ENCODE results near the gene TPM1.

DNA sequence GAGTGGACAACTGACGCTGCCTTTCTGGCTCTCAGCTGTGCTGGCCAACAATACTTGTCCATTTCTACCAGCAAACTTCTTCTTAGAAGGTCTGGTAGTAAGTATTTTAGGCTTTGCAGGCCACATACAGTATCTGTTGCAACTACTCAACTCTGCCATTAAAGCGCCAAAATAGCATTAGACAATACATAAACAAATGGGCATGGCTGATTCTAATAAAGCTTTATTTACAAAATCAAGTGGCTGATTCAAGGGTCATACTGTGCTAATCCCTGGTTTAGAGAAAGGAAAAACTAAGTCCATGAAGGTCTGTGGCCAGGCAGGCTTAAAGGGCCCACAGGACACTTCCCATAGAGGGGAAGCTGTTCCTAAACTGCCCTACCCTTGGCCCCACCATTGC is 26.3 kb upstream of the TPM1 start:
- TF ChIP-seq POLR2A (IDR thresholded peaks at IDR 0.05; ENCODE audit: borderline replicate concordance, extremely low read depth, insufficient read depth, insufficient read length) (no peak), CEBPB (IDR thresholded peaks at IDR 0.05; ENCODE audit: low read depth) (no peak), SIN3A (IDR thresholded peaks at IDR 0.05; ENCODE audit: low read depth) (no peak), RAD21 (IDR thresholded peaks at IDR 0.05; ENCODE audit: low read depth) (no peak), EZH2 (IDR thresholded peaks at IDR 0.05) (no peak), ZNF274 (IDR thresholded peaks at IDR 0.05; ENCODE audit: low read depth, low read length) (no peak), EZH2phosphoT487 (IDR thresholded peaks at IDR 0.05; ENCODE audit: borderline replicate concordance) (no peak), ZFX (IDR thresholded peaks at IDR 0.05) (no peak)
- TF ChIP-seq, protein P1, sequence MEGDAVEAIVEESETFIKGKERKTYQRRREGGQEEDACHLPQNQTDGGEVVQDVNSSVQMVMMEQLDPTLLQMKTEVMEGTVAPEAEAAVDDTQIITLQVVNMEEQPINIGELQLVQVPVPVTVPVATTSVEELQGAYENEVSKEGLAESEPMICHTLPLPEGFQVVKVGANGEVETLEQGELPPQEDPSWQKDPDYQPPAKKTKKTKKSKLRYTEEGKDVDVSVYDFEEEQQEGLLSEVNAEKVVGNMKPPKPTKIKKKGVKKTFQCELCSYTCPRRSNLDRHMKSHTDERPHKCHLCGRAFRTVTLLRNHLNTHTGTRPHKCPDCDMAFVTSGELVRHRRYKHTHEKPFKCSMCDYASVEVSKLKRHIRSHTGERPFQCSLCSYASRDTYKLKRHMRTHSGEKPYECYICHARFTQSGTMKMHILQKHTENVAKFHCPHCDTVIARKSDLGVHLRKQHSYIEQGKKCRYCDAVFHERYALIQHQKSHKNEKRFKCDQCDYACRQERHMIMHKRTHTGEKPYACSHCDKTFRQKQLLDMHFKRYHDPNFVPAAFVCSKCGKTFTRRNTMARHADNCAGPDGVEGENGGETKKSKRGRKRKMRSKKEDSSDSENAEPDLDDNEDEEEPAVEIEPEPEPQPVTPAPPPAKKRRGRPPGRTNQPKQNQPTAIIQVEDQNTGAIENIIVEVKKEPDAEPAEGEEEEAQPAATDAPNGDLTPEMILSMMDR (IDR thresholded peaks at IDR 0.05 in 2 of 3, conservative IDR thresholded peaks at IDR 0.05 in 1 of 3; ENCODE audit: borderline replicate concordance in 1 of 3, insufficient read depth in 1 of 3, low read depth in 2 of 3, low read length in 2 of 3): no peak
- TF ChIP-seq, protein P2, sequence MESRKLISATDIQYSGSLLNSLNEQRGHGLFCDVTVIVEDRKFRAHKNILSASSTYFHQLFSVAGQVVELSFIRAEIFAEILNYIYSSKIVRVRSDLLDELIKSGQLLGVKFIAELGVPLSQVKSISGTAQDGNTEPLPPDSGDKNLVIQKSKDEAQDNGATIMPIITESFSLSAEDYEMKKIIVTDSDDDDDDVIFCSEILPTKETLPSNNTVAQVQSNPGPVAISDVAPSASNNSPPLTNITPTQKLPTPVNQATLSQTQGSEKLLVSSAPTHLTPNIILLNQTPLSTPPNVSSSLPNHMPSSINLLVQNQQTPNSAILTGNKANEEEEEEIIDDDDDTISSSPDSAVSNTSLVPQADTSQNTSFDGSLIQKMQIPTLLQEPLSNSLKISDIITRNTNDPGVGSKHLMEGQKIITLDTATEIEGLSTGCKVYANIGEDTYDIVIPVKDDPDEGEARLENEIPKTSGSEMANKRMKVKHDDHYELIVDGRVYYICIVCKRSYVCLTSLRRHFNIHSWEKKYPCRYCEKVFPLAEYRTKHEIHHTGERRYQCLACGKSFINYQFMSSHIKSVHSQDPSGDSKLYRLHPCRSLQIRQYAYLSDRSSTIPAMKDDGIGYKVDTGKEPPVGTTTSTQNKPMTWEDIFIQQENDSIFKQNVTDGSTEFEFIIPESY (IDR thresholded peaks at IDR 0.05; ENCODE audit: extremely low read depth, insufficient replicate concordance, low read length): no peak
- TF ChIP-seq, protein P3, sequence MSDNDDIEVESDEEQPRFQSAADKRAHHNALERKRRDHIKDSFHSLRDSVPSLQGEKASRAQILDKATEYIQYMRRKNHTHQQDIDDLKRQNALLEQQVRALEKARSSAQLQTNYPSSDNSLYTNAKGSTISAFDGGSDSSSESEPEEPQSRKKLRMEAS (IDR thresholded peaks at IDR 0.05): no peak

Data from HCT116 (cell line).